GM18505 (cell line): ENCODE measurements around the gene EML5.

Experiments
- ATAC-seq: cut with Tn5 transposase; IDR thresholded peaks from one replicate; pipeline ENCODE4 v1.9.1; 2021; ENCODE audit not compliant: unreplicated experiment
- POLR2A ChIP-seq: IDR thresholded peaks from 4 replicates; pipeline ENCODE4 v1.6.1; 2011; ENCODE audit warnings: borderline replicate concordance; ENCODE audit not compliant: insufficient read depth, insufficient read length; ENCODE audit errors: extremely low read depth

EML5 gene

DNA sequence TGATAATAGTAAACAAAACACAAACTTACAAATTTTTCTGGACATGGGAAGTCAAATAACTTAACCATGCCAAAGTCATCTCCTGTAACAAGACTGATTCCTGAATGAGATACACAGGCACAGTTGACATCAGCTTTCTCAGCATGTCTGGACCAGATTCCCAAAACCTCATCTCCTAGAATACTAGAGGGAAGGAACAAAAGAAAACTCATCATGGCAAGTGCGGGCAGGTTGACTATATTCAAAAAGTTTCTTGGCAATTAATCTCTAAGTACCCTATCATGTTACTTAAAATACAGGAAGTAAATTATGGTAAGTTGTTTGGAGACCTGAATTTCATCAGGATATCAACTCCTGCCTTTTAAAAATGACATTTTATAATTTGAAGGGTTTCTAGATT, 176.1 kb downstream of the EML5 start:
- no peak for TF ChIP-seq POLR2A

GRCh38 chr14:88614218-88614907, 178.4 kb downstream of the EML5 start:
- no peak for TF ChIP-seq POLR2A
- ATAC-seq = no peak

More for the DNA sequence above, 176.1 kb downstream of the EML5 start:
- no peak for ATAC-seq

DNA sequence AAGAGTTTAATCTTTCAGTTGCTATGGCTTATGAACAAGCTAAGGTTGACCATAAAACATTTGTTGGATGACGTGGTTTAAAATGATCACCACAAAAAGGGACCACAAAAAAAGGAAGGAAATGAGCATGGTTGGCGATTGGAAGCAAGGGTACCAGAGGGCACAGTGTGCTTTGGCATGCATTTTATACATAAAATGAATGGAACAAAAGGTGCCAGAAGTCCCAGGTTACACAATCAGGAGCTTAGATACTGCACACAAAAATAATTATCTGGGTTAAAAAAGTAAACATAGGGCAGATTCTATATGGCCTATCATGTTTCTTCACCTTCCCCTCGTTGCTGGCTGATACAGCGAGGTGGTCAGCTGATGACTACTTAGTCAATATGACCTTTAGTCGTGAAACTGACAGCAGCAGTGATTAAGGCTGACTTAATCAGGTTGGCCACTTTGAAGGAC, 179.2 kb downstream of the EML5 start:
- ATAC-seq = no peak
- no peak for TF ChIP-seq POLR2A

- no peak for TF ChIP-seq POLR2A
- no peak for ATAC-seq
Measured at GRCh38 chr14:88612981-88613380, 179.8 kb downstream of the EML5 start.

GRCh38 chr14:88611878-88612277, 180.9 kb downstream of the EML5 start:
- TF ChIP-seq POLR2A = no peak
- no peak for ATAC-seq

GRCh38 chr14:88607829-88608228, 184.9 kb downstream of the EML5 start:
- ATAC-seq = no peak
- no peak for TF ChIP-seq POLR2A

GRCh38 chr14:88605594-88605993, 187.2 kb downstream of the EML5 start:
- no peak for TF ChIP-seq POLR2A
- no peak for ATAC-seq

- TF ChIP-seq POLR2A = no peak
- ATAC-seq = no peak
Measured at GRCh38 chr14:88604212-88604611, 188.5 kb downstream of the EML5 start.

DNA sequence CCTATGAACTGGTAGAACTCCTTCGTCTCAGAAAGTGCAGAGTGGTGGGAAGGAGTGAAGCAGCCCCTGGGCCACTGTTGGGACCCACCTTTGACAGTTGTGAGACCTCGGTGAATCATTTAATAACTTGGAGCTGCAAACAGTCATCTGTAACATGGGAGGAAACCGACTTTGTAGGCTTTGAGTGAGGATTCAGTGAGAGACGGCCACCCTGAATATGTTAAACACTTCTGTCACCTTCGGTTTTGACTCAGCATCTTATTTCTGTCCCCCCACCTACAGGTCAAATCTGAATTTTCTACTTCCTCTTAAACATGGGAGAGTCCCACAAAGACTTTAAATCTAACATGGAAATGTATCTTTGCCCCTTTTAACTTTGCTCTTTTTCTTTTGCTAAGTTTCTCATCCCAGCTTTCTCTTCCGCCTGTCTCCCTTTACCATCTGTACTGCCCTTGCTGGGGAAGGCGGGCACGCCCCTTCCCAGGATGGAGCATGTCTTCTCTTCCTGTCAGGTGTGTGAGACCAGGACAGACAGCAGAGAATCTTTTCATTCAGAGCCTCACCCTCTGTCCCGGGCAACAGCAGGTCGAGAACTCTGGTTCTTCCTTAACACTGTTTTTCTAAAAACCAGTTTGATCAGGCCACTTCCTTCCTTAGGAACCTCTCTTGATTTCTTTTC, 192.9 kb downstream of the EML5 start:
- TF ChIP-seq POLR2A = peak; percentile 42
- ATAC-seq = peak; percentile 90

DNA sequence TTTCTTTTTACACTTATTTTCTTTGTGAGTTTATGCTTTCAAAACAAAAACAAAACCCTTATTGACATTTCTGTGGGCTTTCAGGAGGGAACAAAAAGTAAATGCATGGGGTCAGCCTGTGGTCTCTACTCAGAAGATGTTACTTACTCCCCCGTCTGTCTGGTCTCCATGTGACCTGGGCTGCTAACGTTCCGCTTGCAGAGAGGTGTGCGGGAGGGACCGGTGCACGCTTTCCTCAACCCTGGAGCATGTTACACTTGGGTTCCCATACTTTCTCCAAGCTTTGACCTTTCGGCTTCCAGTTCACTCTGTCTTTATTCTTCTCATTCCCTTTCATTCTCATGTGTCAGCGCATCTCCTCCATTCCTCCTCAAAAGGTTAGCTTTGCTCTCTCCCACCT, 193.4 kb downstream of the EML5 start:
- ATAC-seq = peak; percentile 22
- TF ChIP-seq POLR2A = no peak

GRCh38 chr14:88598097-88598675, 194.6 kb downstream of the EML5 start:
- ATAC-seq = no peak
- no peak for TF ChIP-seq POLR2A

DNA sequence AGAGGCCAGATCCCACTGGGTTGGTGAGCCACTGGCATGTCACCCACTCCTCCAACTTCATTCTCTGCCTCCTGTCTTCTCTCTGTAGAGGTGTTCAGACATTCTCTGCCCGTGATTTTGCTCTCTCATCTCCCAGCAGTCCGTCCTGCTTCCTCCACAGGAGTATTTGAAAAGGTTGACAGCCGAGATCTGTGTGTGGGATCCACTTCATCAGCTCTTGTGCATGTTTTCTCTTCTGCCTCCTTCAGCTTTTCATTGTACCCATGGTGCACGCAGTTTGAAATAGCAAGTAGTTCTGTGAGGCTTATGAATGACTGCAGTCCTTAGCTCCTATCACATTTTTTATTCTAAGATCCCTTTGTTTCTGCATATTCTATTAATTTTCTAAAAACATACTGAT, 195.2 kb downstream of the EML5 start:
- ATAC-seq = no peak
- TF ChIP-seq POLR2A = no peak

DNA sequence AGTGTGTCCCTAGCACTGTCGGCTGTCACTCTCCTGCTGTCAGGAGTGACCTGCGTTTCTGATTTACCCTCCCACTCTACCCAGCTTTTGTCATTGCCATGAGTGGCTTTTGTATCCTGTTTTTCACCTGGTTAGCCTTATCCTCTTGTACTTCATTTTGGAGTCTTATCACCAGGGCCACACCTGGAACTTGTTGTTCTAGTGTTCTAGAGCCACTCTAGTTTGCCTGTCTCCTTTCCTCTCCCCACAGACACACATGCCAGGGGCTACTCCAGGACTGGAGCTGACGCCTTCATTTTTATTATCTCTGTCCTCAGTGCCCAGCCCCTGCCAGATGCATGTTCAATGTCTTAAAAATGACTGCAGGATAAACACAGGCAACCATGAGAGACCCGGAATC, 195.7 kb downstream of the EML5 start:
- TF ChIP-seq POLR2A = no peak
- no peak for ATAC-seq

- no peak for TF ChIP-seq POLR2A
- ATAC-seq = no peak
Measured at GRCh38 chr14:88592031-88592430, 200.7 kb downstream of the EML5 start.
